Measurements from ENCODE around the gene PLLP.
"Not testable (repeated sequence)": the region's sequence is repeated elsewhere in the genome, so short reads cannot be mapped to it uniquely, and the experiment has no call there.

The PLLP gene

GRCh38 chr16:57271063-57271345 is 13.5 kb downstream of the PLLP start:
- no peak for FAIRE-seq

GRCh38 chr16:57270221-57271062 is 14.0 kb downstream of the PLLP start:
- no peak for FAIRE-seq

- FAIRE-seq = no peak
Measured at GRCh38 chr16:57268804-57269800, 15.4 kb downstream of the PLLP start.

GRCh38 chr16:57267343-57267742 is 17.1 kb downstream of the PLLP start:
- FAIRE-seq = not testable (repeated sequence)

- FAIRE-seq = no peak
Measured at GRCh38 chr16:57266531-57267260, 17.8 kb downstream of the PLLP start.

- no peak for FAIRE-seq
Measured at GRCh38 chr16:57265850-57266530, 18.5 kb downstream of the PLLP start.

GRCh38 chr16:57264950-57265371 is 19.5 kb downstream of the PLLP start:
- FAIRE-seq = no peak

GRCh38 chr16:57264381-57264780 is 20.1 kb downstream of the PLLP start:
- FAIRE-seq = no peak

GRCh38 chr16:57263541-57264351 is 20.7 kb downstream of the PLLP start:
- FAIRE-seq = no peak

GRCh38 chr16:57262841-57263540 is 21.5 kb downstream of the PLLP start:
- FAIRE-seq = no peak

GRCh38 chr16:57261806-57262205 is 22.7 kb downstream of the PLLP start:
- FAIRE-seq = no peak

- no peak for FAIRE-seq
Measured at GRCh38 chr16:57260294-57260929, 24.1 kb downstream of the PLLP start.

GRCh38 chr16:57258910-57259475 is 25.5 kb downstream of the PLLP start:
- FAIRE-seq = no peak

GRCh38 chr16:57258226-57258909 is 26.1 kb downstream of the PLLP start:
- FAIRE-seq = no peak

GRCh38 chr16:57257455-57258070 is 26.9 kb downstream of the PLLP start:
- FAIRE-seq = no peak

- no peak for FAIRE-seq
Measured at GRCh38 chr16:57256601-57257395, 27.7 kb downstream of the PLLP start.

- FAIRE-seq = no peak
Measured at GRCh38 chr16:57255686-57256415, 28.6 kb downstream of the PLLP start.

Data from TTC549 (cell line).